ENCODE data around the gene APP. TPM values are rescaled to one million over a fixed set of nuclear protein-coding genes. Genes with fewer than 3 reads are reported as not detected.
"Not testable (repeated sequence)": the region's sequence is repeated elsewhere in the genome, so short reads cannot be mapped to it uniquely, and the experiment has no call there.

APP gene
- total RNA-seq, 1 experiment from 2014 or later: 560 TPM

DNA sequence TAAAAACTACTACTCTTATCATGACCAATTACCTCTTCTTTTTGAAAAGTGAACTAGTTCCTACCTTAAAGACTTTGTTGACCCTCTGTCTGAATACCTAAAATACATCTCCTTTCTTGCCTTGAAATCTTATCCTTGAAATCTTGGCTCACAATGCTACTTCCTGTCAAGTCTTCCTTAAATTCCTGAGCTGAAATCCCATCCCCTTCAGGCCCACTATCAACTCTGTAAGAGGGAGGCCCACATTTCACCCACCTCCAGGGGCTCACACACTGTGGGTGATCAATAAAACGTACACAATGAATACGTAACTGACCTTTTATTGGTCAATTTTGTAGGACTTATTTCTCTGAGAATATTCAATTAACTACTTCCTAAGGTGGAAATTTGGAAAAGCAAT lies 88.0 kb downstream of the APP start:
- Mint-ChIP-seq H3K9me3 (peaks cover 13% of the 10 kb centered on the region), H3K36me3 (peaks cover 26% of the 10 kb centered on the region), H3K27ac (peak overlapping the region; percentile 99), H3K4me1 (peaks cover 88% of the 10 kb centered on the region), H3K4me3 (peak overlapping the region; percentile 5), H3K27me3 (ENCODE audit: low read depth) (no peaks in the 10 kb centered on the region)
- ChIA-PET CTCF (interaction anchor here (0.6 kb wide), 1 partner anchor 87 kb away, joined by 3 read pairs; no protein-coding TSS in a partner anchor), POLR2A (interaction anchor here (1.4 kb wide), 1 partner anchor 9 kb away, joined by 3 read pairs; no protein-coding TSS in a partner anchor)
- ATAC-seq: peak; percentile 84
- DNase-seq (ENCODE audit: low spot score): no peak
- TF ChIP-seq JUN (CRISPR knock-in tag; IDR thresholded peaks at IDR 0.05) (no peak), ZNF423 (CRISPR knock-in tag; IDR thresholded peaks at IDR 0.05) (no peak), OVOL2 (CRISPR knock-in tag; IDR thresholded peaks at IDR 0.05; ENCODE audit: borderline replicate concordance) (no peak), NFE2L1 (CRISPR knock-in tag; IDR thresholded peaks at IDR 0.05) (no peak)
- TF ChIP-seq, protein P1, sequence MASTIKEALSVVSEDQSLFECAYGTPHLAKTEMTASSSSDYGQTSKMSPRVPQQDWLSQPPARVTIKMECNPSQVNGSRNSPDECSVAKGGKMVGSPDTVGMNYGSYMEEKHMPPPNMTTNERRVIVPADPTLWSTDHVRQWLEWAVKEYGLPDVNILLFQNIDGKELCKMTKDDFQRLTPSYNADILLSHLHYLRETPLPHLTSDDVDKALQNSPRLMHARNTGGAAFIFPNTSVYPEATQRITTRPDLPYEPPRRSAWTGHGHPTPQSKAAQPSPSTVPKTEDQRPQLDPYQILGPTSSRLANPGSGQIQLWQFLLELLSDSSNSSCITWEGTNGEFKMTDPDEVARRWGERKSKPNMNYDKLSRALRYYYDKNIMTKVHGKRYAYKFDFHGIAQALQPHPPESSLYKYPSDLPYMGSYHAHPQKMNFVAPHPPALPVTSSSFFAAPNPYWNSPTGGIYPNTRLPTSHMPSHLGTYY (CRISPR knock-in tag; IDR thresholded peaks at IDR 0.05): no peak

DNA sequence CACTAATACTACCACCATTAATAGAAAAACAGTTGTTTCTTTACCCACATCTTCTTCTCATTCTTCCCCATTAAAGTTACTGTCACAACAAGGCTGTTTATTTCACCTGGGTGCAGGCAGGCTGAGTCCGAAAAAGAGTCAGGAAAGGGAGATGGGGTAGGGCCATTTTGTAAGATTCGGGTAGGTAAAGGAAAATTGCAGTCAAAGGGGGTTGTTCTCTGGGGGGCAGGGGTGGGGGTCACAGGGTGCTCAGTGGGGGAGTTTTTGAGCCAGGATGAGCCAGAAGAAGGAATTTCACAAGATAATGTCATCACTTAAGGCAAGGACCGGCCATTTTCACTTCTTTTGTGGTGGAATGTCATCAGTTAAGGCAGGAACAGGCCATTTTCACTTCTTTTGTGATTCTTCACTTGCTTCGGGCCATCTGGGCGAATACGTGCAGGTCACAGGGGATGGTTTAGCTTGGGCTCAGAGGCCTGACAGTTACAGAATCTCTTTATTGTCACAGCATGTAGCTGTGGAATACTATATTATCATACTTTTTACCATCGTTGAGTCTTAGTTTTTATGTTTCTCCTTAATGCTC lies 89.3 kb downstream of the APP start:
- H3K27ac Mint-ChIP-seq: peak overlapping the region; percentile 99
- peaks cover 88% of the 10 kb centered on the region for H3K4me1 Mint-ChIP-seq
- POLR2A ChIA-PET: interaction anchor here (0.5 to 1.4 kb wide), 2 partner anchors 8 to 212 kb away, joined by 3 to 4 read pairs; no protein-coding TSS in a partner anchor
- CTCF ChIA-PET: interaction anchor here (0.7 kb wide), 1 partner anchor 67 kb away, joined by 3 read pairs; no protein-coding TSS in a partner anchor
- peak; percentile 59 for ATAC-seq
- peaks cover 13% of the 10 kb centered on the region for H3K9me3 Mint-ChIP-seq
- H3K4me3 Mint-ChIP-seq: peak overlapping the region; percentile 40
- peaks cover 18% of the 10 kb centered on the region for H3K36me3 Mint-ChIP-seq
- not testable (repeated sequence) for H3K27me3 Mint-ChIP-seq (ENCODE audit: low read depth)
- DNase-seq (ENCODE audit: low spot score): peak; percentile 26
- TF ChIP-seq, protein P2, sequence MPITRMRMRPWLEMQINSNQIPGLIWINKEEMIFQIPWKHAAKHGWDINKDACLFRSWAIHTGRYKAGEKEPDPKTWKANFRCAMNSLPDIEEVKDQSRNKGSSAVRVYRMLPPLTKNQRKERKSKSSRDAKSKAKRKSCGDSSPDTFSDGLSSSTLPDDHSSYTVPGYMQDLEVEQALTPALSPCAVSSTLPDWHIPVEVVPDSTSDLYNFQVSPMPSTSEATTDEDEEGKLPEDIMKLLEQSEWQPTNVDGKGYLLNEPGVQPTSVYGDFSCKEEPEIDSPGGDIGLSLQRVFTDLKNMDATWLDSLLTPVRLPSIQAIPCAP (CRISPR knock-in tag; IDR thresholded peaks at IDR 0.05): peak; percentile 86
- TF ChIP-seq NFE2L1 (CRISPR knock-in tag; IDR thresholded peaks at IDR 0.05) (0 out of 2 replicates have a peak, but pooled peaks have one; percentile 22), TEAD1 (CRISPR knock-in tag; IDR thresholded peaks at IDR 0.05) (peak; percentile 81; the same call in 1 of the 2 replicates)
- TF ChIP-seq, protein P3, sequence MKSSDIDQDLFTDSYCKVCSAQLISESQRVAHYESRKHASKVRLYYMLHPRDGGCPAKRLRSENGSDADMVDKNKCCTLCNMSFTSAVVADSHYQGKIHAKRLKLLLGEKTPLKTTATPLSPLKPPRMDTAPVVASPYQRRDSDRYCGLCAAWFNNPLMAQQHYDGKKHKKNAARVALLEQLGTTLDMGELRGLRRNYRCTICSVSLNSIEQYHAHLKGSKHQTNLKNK (CRISPR knock-in tag; IDR thresholded peaks at IDR 0.05): peak; percentile 42; the same call in 1 of the 2 replicates

DNA sequence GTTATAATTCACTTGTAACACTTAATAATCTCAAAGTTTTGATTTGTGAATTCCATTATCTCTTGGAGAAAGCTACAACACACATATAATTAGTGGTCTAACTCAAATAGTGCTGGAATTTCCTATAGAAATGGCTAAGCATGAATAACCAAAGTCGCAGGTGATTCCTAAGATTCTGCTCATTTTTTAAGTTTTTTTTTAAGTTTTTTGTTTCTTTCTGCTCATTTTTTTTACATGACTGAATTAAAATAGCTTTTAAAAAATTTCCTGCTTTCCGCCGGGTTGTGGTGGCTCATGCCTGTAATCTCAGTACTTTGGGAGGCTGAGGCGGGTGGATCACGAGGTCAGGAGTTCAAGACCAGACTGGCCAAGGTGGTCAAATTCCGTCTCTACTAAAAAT lies 90.4 kb downstream of the APP start:
- H3K27me3 Mint-ChIP-seq (ENCODE audit: low read depth): no peaks in the 10 kb centered on the region
- H3K27ac Mint-ChIP-seq: peak overlapping the region; percentile 99
- H3K9me3 Mint-ChIP-seq: peaks cover 9% of the 10 kb centered on the region
- DNase-seq (ENCODE audit: low spot score): no peak
- ChIA-PET POLR2A (no interaction called here), CTCF (no interaction called here)
- peaks cover 85% of the 10 kb centered on the region for H3K4me1 Mint-ChIP-seq
- no peak for ATAC-seq
- TF ChIP-seq ELF4 (CRISPR knock-in tag; IDR thresholded peaks at IDR 0.05; ENCODE audit: low read depth) (no peak), ZNF138 (CRISPR knock-in tag; conservative IDR thresholded peaks at IDR 0.05) (no peak), MXD4 (CRISPR knock-in tag; IDR thresholded peaks at IDR 0.05; ENCODE audit: borderline replicate concordance) (no peak), FOXJ3 (CRISPR knock-in tag; IDR thresholded peaks at IDR 0.05; ENCODE audit: borderline replicate concordance) (no peak), GABPB1 (CRISPR knock-in tag; IDR thresholded peaks at IDR 0.05) (no peak), NFE2L1 (CRISPR knock-in tag; IDR thresholded peaks at IDR 0.05) (no peak), ZNF671 (CRISPR knock-in tag; IDR thresholded peaks at IDR 0.05) (no peak)
- no peak overlapping the region for H3K4me3 Mint-ChIP-seq
- peaks cover 9% of the 10 kb centered on the region for H3K36me3 Mint-ChIP-seq

DNA sequence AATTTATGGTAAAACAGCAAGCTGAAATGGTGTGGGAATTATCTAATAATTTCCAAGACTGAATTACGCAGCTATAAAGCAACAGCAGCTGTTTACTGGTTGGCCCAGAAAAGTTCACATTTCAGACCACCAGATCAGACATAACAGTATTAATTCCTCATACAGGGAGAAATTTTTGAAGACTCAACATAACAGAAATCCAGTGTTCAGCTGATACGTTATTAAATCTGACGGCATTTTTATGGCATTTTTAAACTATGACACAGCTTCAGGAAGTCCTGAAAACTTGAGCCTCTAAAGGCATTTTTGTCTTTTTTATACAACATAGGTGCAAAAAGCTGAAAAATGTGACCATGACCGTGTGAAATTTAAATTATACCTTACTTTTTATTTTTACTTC lies 91.2 kb downstream of the APP start:
- Mint-ChIP-seq H3K27me3 (ENCODE audit: low read depth) (no peaks in the 10 kb centered on the region), H3K9me3 (peaks cover under 1% of the 10 kb centered on the region), H3K27ac (peak overlapping the region; percentile 90; the same call in 1 of the 2 replicates), H3K4me1 (peaks cover 85% of the 10 kb centered on the region), H3K4me3 (no peak overlapping the region), H3K36me3 (peaks cover under 1% of the 10 kb centered on the region)
- ATAC-seq: no peak
- DNase-seq (ENCODE audit: low spot score): no peak
- POLR2A ChIA-PET: no interaction called here
- CTCF ChIA-PET: no interaction called here
- TF ChIP-seq CREM (CRISPR knock-in tag; IDR thresholded peaks at IDR 0.05) (no peak), NFATC4 (CRISPR knock-in tag; IDR thresholded peaks at IDR 0.05) (no peak), SOX15 (CRISPR knock-in tag; IDR thresholded peaks at IDR 0.05) (no peak), ETV6 (CRISPR knock-in tag; IDR thresholded peaks at IDR 0.05) (no peak), ATF1 (CRISPR knock-in tag; IDR thresholded peaks at IDR 0.05) (no peak), IRF2 (CRISPR knock-in tag; IDR thresholded peaks at IDR 0.05; ENCODE audit: borderline replicate concordance, low read depth) (no peak), ZNF423 (CRISPR knock-in tag; IDR thresholded peaks at IDR 0.05) (no peak), NFE2L1 (CRISPR knock-in tag; IDR thresholded peaks at IDR 0.05) (no peak)
- TF ChIP-seq, protein P4, sequence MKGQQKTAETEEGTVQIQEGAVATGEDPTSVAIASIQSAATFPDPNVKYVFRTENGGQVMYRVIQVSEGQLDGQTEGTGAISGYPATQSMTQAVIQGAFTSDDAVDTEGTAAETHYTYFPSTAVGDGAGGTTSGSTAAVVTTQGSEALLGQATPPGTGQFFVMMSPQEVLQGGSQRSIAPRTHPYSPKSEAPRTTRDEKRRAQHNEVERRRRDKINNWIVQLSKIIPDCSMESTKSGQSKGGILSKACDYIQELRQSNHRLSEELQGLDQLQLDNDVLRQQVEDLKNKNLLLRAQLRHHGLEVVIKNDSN (CRISPR knock-in tag; IDR thresholded peaks at IDR 0.05): no peak
- TF ChIP-seq, protein P5, sequence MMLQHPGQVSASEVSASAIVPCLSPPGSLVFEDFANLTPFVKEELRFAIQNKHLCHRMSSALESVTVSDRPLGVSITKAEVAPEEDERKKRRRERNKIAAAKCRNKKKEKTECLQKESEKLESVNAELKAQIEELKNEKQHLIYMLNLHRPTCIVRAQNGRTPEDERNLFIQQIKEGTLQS (CRISPR knock-in tag; conservative IDR thresholded peaks at IDR 0.05): no peak
- TF ChIP-seq, protein P6, sequence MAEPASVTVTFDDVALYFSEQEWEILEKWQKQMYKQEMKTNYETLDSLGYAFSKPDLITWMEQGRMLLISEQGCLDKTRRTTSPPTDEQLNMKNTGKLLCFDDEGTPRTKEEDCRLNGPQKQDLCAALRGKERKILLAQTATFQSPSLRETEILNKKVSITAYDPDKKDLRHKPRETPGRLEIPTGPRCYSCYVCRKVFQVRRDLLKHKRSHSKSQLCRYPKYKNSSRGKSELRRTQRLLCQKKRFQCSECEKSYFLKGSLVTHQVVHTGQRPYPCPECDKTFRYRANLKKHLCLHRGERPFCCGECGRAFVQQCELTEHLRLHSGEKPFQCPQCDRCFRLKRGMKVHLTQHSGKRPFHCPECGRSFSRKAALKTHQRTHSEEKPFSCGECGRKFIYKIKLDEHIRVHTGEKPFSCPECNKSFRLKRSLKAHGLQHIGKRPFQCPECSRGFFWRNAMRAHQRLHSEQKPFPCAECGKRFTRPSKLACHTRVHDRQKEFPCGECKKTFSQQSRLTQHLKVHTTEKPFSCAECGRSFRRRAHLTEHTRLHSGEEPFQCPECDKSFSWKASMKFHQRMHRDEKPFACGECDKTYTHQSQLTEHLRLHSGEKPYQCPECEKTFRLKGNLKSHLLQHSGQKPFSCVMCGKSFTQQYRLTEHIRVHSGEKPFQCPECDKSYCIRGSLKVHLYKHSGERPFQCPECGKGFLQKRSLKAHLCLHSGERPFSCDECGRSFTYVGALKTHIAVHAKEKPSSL (CRISPR knock-in tag; conservative IDR thresholded peaks at IDR 0.05): no peak
